Measurements from ENCODE around the gene VAV2.
A peak's percentile ranks its signal among the peaks of the same experiment; 100 is the strongest.

Gene VAV2

DNA sequence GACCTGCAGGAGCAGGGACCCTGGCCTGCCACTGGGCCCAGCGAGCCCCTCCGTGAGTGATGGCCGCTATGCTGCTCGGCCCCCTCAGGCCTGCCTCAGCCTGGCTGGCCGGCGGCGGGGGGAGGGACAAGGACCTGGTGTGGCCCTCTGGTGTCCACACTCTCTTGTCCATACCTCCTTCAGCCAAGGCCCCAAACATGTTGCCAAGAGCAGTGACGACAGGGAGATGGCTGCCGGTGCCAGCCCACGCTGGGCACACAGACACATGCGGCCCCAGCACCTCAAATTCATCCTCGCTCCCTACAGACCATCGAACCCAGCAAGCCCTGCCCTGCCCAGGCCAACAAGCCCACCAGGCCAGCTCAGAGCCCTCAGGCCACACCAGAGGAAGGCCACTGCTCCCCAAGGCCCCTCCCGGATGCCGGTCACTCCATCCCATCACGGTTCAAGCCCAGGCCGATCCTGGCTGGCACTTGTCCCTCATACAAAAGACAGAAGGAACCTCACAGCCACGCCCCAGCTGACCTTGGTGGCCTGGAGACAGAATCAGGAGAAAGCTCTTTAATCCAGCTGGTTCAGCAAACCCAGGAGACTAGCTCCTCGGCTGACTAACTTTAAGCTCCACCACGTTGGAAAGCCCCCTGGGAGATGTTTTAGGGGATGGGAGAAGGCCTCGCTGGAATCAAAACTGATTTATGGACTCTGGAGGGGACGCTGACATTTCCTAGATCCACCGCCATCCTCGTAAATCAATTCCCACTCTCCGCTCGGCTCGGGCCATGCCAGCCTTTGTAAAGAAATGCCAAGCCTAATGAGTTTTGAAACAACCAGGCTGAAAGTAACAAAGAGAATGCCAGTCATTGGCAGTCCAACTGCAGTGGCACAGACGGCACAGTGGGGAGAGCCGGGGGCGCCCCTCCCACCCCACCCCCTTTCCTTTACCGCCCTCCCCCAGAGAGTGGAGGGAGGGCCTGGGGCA is 84.9 kb downstream of the VAV2 start:
- no peak overlapping the region for H3K27ac ChIP-seq (ENCODE audit: poor library complexity, severe bottlenecking)
- H3K9me3 ChIP-seq (ENCODE audit: severe bottlenecking) = no peaks in the 10 kb centered on the region
- H3K4me1 ChIP-seq (ENCODE audit: insufficient read depth, poor library complexity, severe bottlenecking) = peaks cover 13% of the 10 kb centered on the region
- H3K36me3 ChIP-seq (ENCODE audit: low read depth) = no peaks in the 10 kb centered on the region
- TF ChIP-seq, protein P1, sequence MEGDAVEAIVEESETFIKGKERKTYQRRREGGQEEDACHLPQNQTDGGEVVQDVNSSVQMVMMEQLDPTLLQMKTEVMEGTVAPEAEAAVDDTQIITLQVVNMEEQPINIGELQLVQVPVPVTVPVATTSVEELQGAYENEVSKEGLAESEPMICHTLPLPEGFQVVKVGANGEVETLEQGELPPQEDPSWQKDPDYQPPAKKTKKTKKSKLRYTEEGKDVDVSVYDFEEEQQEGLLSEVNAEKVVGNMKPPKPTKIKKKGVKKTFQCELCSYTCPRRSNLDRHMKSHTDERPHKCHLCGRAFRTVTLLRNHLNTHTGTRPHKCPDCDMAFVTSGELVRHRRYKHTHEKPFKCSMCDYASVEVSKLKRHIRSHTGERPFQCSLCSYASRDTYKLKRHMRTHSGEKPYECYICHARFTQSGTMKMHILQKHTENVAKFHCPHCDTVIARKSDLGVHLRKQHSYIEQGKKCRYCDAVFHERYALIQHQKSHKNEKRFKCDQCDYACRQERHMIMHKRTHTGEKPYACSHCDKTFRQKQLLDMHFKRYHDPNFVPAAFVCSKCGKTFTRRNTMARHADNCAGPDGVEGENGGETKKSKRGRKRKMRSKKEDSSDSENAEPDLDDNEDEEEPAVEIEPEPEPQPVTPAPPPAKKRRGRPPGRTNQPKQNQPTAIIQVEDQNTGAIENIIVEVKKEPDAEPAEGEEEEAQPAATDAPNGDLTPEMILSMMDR (IDR thresholded peaks at IDR 0.05; ENCODE audit: poor library complexity, severe bottlenecking) = no peak
- no peaks in the 10 kb centered on the region for H3K27me3 ChIP-seq (ENCODE audit: insufficient read depth, poor library complexity, severe bottlenecking)
- DNase-seq (ENCODE audit: low spot score) (no peak), ATAC-seq (ENCODE audit: low read depth) (no peak)
- no peak overlapping the region for H3K4me3 ChIP-seq (ENCODE audit: severe bottlenecking)

GRCh38 chr9:133906218-133906617 is 85.9 kb downstream of the VAV2 start:
- Histone ChIP-seq H3K4me3 (ENCODE audit: severe bottlenecking) (no peak overlapping the region), H3K36me3 (ENCODE audit: low read depth) (no peaks in the 10 kb centered on the region), H3K27ac (ENCODE audit: poor library complexity, severe bottlenecking) (no peak overlapping the region), H3K9me3 (ENCODE audit: severe bottlenecking) (no peaks in the 10 kb centered on the region), H3K4me1 (ENCODE audit: insufficient read depth, poor library complexity, severe bottlenecking) (peaks cover 5% of the 10 kb centered on the region), H3K27me3 (ENCODE audit: insufficient read depth, poor library complexity, severe bottlenecking) (no peaks in the 10 kb centered on the region)
- ATAC-seq (ENCODE audit: low read depth) = no peak
- DNase-seq (ENCODE audit: low spot score) = no peak
- TF ChIP-seq, protein P1 (IDR thresholded peaks at IDR 0.05; ENCODE audit: poor library complexity, severe bottlenecking) = no peak

GRCh38 chr9:133905493-133905892 is 86.6 kb downstream of the VAV2 start:
- no peak for ATAC-seq (ENCODE audit: low read depth)
- TF ChIP-seq, protein P1 (IDR thresholded peaks at IDR 0.05; ENCODE audit: poor library complexity, severe bottlenecking) = no peak
- Histone ChIP-seq H3K4me3 (ENCODE audit: severe bottlenecking) (no peak overlapping the region), H3K27ac (ENCODE audit: poor library complexity, severe bottlenecking) (peak overlapping the region; percentile 3), H3K4me1 (ENCODE audit: insufficient read depth, poor library complexity, severe bottlenecking) (no peaks in the 10 kb centered on the region), H3K9me3 (ENCODE audit: severe bottlenecking) (no peaks in the 10 kb centered on the region), H3K27me3 (ENCODE audit: insufficient read depth, poor library complexity, severe bottlenecking) (no peaks in the 10 kb centered on the region), H3K36me3 (ENCODE audit: low read depth) (no peaks in the 10 kb centered on the region)
- DNase-seq (ENCODE audit: low spot score) = no peak

- ATAC-seq (ENCODE audit: low read depth) = peak; percentile 19; the same call in 1 of the 3 replicates
- TF ChIP-seq, protein P1 (IDR thresholded peaks at IDR 0.05; ENCODE audit: poor library complexity, severe bottlenecking) = no peak
- Histone ChIP-seq H3K27ac (ENCODE audit: poor library complexity, severe bottlenecking) (no peak overlapping the region), H3K4me1 (ENCODE audit: insufficient read depth, poor library complexity, severe bottlenecking) (no peaks in the 10 kb centered on the region), H3K9me3 (ENCODE audit: severe bottlenecking) (no peaks in the 10 kb centered on the region), H3K4me3 (ENCODE audit: severe bottlenecking) (no peak overlapping the region), H3K27me3 (ENCODE audit: insufficient read depth, poor library complexity, severe bottlenecking) (no peaks in the 10 kb centered on the region), H3K36me3 (ENCODE audit: low read depth) (no peaks in the 10 kb centered on the region)
- no peak for DNase-seq (ENCODE audit: low spot score)
These were observed 87.6 kb downstream of the VAV2 start for GRCh38 chr9:133904346-133905090.
